Stimulated activated CD4-positive, alpha-beta T cell treated with anti-CD3 and anti-CD28 coated beads, Interleukin-12 subunit alpha, Interleukin-12 subunit beta, amount 100 ng/mL, for 4 hours (primary cell): ENCODE data around the gene PDE4D.

Experiments
- DNase-seq: peaks from one replicate; pipeline ENCODE4 v3.0.0-alpha.2; 2020

The PDE4D gene

DNA sequence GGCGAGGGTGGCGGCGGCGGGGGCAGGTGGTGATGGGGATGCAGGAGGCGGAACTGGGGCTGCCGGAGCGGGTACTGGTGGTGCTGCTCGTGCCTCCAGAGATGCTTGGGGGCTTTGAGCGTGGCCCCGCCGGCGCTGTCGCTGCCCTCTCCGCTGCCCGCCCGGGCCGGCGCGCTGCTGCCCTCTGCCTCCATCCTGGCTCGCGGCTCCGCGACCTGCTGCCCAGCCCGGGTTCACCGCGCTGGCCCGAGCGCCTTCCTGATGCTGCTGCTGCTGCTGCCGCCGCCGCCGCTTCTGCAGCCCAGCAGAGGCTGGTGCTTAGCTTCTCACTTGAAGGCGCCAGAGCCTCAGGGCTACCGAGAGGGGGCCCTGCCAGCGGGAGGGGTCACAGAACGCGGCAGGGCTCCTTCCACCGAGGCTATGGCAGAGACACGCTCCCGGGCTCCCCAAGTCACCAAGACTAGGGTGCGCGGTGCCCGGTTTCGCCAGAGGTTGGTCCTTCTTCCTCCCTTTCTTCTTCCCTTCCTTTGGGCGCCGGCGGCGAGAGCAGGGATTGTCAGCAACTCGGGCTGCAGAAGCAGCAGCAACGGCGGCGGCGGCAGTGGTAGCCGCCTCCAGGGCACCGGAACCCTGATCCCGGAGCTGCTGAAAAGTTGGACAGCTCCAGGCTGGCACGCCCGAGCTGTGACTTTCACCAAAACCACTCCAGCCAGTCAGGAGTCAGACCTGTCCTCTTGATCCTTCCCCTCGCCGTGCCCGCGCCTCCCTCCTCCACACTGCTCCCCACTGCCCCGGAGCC, at the start of gene PDE4D:
Gene PDE4D, minus strand, starts transcription at position 298 of the 799 bp plus-strand sequence.
- no peak for DNase-seq

GRCh38 chr5:59937633-59938032, 44.1 kb upstream of the PDE4D start:
- DNase-seq, result no peak

DNA sequence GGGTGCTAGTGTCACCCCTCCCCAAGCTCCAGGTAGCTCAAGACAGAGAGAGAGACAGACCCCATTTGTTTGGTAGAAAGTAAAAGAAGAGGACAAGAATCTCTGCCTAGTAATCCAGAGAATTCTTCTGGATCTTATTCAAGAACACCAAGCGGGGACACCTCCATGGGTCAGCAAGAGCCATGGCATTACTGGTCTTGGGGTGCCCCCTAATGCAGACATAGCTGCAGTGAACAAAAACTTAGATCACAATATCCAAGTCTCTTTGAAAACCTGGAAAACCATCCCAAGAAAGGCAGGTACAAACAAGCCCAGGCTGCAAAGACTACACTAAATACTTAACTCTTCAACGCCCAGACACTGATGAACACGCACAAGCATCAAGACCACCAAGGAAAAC, 29.9 kb upstream of the PDE4D start:
- DNase-seq, result no peak

DNA sequence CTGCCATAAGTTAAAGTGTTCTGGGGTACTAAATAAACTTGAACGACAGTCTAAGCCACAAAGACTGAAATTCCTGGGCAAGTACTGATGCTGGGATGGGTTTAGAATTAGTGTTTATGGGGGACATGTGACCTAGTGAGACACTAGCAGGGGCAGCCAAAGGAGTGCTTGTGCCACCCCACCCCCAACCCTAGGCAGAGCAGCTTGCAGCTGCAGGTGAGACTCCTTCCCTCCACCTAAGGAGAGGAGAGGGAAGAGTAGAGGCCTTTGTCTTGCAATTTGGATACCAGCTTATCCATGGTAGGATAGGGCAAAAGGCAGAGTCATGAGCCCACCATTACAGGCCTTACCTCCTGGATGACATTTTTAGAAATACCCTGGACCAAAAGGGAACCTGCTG, 28.7 kb upstream of the PDE4D start:
- no peak for DNase-seq

GRCh38 chr5:59921816-59922215, 28.3 kb upstream of the PDE4D start:
- DNase-seq, result no peak

- DNase-seq, result no peak
Measured at GRCh38 chr5:59919484-59919883, 26.0 kb upstream of the PDE4D start.

- DNase-seq, result no peak
Measured at GRCh38 chr5:59917121-59917520, 23.6 kb upstream of the PDE4D start.

GRCh38 chr5:59905188-59905587, 11.7 kb upstream of the PDE4D start:
- no peak for DNase-seq

DNA sequence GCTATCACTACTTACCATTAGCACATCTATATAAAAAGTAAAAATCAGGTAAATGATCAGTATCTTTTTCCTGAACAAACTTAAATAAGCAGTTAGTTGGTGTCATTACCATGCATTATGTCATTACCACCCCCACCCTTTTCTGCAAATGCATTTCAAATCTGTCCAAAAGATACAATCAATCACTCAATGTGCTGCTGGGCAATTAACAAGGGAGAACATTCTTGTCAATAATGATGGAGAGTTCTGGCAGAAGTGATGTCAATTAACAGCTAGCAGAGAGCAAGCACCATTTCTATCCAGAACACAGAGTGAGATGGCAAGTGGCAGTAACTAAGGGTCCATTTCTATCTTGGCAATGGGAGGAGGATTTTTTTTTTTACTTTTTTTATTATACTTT, 3.5 kb upstream of the PDE4D start:
- no peak for DNase-seq

- DNase-seq, result no peak
Measured at GRCh38 chr5:59891962-59892643, 1.4 kb downstream of the PDE4D start.

DNA sequence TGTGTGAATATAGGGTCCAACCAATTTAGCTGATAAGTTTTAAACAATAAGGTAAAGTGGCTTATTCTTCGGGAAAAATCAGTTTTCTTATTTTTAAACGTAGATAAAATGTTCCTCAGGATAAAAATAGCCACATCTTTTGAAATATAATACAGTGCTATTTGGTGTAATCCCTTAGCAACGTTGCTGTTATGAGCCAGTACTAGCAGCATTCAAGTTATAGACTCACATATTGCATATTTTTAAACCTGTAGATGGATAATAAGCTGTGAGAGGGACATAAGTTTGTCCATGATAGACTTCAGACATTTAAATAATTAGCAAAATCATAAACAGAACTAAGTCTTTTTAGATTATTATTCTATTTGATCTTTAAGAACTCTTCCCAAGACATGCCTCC, 6.3 kb downstream of the PDE4D start:
- no peak for DNase-seq

DNA sequence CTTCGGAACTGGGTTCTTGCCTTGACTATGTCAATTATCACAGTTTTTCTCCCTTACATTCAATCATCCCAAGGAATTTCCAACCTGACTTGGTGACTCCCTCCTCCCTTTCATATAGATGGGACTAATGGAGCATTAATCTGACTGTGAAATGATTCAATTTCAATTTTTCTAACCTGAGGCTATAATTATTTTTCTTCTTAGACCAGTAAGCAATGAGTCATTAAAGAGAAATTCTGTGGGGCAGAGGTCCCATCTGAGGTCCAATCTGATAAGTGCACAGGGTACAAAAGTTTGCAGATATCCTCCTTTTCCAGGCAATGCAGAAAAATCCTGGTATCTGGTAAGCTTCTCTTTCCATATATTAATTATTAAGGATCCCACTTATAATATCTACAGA, 18.9 kb downstream of the PDE4D start:
- DNase-seq, result no peak

- DNase-seq, result no peak
Measured at GRCh38 chr5:59873113-59873512, 20.4 kb downstream of the PDE4D start.

DNA sequence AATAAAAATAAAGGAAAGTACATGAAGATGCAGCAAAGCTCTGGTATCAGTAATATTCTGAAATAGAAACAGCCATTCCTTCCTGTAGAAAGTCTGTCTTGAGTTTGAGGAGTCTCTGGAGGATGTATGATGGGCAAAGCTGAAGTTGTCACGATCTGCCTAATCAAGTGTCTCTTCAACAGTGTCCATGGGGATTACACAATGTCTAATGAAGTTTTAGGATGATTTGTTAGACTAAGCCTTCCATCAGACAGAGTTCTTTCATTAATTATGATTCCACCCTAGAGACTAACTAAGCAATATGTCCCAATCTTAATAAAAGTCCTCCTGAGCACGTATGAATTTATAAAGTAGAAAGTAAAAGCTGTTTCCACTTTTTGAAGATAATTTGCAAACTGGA, 26.9 kb downstream of the PDE4D start:
- no peak for DNase-seq

DNA sequence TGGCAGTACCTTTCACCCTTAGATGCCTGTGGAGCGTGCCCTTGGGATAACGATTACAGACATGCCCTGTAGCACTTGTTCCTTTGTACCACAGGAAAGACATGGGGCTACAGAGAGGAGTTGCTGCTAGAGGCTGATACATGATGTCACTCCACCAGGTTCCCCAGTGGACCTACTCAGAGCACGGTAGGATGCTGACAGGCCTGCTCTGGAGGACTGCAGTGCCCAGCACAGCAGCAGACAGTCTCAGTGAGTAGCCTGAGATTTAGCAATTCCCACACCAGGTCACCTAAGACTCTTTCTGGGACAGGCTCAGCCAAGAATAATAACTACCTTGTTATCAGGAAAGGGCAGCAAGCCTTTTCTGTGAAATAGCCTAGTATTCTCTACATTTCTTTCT, 28.8 kb downstream of the PDE4D start:
- no peak for DNase-seq

- no peak for DNase-seq
Measured at GRCh38 chr5:59863777-59864176, 29.7 kb downstream of the PDE4D start.

DNA sequence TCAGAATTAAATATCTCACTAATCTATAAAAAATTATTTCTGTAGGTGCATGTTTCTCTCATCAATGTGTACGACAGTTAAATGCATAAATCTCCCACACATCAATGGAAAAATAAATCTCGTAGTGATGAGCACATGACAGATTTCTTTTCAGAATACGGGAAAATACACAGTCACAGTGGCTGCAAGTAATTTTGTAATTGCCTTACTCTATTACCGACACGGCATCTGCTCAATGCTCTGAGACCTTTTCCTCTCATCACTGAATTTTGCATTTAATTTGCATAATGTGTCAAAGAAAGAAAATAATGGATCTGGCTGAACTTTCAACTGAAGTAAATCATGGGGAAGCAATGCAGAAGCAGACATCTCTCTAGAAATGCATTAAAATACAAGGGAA, 37.2 kb downstream of the PDE4D start:
- no peak for DNase-seq

DNA sequence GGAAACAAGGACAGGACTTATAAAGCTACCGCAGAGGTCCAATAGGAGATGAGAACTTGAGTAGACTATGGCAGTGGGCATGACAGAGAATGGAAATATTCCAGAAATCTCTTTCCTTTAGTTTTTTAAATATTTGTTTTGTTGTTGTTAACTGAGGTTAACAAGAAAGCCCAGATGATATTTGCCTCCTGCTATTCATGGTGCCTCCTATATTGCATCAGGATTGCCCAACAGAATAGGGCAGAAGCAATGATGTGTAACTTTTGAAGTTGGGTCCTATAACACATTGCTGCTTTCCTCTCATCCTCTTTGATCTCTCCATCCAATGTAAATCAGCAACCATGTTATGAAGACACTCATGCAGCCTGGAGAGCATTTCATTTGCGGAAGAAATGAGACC, 42.8 kb downstream of the PDE4D start:
- DNase-seq, result no peak

GRCh38 chr5:59847586-59847985, 45.9 kb downstream of the PDE4D start:
- DNase-seq, result no peak

DNA sequence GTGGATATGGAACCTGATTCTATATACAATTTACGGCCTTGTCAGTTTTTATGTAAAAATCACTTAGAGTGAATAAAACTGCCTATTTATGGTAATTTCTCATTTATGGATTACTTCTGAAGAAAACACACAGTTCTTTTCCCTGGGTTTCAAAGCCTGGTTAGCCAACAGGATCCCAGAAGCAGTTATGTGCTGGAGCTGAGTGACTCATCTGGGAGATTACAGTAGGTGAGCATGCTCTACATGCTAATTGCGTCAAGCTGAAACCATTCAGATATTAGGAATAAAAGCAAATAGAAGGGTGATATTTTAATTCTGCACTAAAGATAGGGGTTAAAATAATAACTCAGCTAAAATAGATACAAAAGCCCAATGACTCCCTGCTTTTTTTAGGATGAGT, 47.8 kb downstream of the PDE4D start:
- DNase-seq, result no peak

DNA sequence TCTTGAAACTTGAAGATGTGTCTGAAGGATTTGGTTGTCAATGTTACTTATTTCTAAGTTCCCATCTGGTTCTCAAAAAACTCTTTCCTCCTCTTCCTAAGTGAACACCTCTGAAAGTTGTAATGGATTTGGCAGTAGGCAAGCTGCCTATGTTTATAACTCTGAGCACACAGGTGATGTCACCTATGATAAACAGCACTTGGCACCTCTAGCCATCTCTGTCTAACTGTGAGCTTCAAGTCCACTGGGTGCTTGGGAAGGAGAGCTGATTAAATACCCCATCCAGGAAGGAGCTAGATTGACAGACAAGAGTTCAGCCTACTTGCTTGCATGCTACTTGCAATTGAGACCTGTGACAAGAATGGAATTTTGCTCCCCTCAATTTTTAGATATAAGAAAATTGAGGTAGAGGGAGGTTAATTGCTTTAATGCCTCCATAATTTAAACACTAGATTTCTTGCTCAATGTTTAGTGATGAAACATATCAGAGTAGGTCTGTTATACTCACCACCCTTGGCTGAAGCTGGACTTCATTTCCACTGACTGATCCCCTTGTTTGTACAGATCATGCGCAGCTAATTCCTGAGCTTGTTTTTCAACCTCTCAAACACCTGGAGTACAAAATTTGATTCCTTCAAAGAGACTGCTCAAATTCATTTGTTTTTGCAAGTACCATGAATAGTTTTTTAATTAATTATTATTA, 49.9 kb downstream of the PDE4D start:
- no peak for DNase-seq

GRCh38 chr5:59842999-59843398, 50.5 kb downstream of the PDE4D start:
- DNase-seq, result no peak

DNA sequence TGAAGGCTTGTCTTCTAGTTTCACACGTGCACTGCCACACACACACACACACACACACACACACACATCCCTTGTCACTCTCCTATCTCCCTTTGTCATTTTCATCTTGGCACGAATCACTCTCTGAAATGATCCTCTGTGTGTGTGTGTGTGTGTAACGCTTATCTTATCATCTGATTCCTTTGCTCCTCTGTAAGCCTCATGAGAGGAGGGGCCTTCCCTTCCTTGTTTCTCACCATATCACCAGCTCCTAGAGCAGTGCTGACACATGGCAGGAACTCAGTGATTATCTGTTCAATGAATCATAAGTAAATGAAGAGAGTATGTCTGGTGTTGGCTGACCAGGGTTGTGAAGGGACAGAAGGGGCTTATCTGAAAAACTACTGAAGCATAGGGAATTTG, 53.3 kb downstream of the PDE4D start:
- no peak for DNase-seq

- DNase-seq, result no peak
Measured at GRCh38 chr5:59838989-59839388, 54.5 kb downstream of the PDE4D start.
